ENCODE measurements around the gene SF3B6.
"Not testable (repeated sequence)": the region's sequence is repeated elsewhere in the genome, so short reads cannot be mapped to it uniquely, and the experiment has no call there.

The SF3B6 gene
- 24.5 to 53.9 (median 41.4) reads per million in 18 experiments for total RNA-seq

GRCh38 chr2:24075915-24076848 lies at the start of gene SF3B6:
TSS of gene SF3B6 (minus strand) at chr2:24076326. CDS start at chr2:24076229, 97 bp downstream.
- peak; percentile 99 for DNase-seq

GRCh38 chr2:24123922-24124580 lies 47.9 kb upstream of the SF3B6 start:
- no peak for DNase-seq

- peak; percentile 88 to 92 for DNase-seq
Observed at GRCh38 chr2:24123195-24123921, 47.2 kb upstream of the SF3B6 start, which contains the start of the genes FAM228B and PFN4. TSS of gene FAM228B (plus strand) at chr2:24123469. CDS start at chr2:24124362, 893 bp downstream. TSS of gene PFN4 (minus strand) at chr2:24123334. CDS start at chr2:24122535, 799 bp downstream.

GRCh38 chr2:24122366-24123194 lies 46.5 kb upstream of the SF3B6 start:
- DNase-seq: no peak

GRCh38 chr2:24121469-24121868 lies 45.3 kb upstream of the SF3B6 start:
- no peak for DNase-seq

GRCh38 chr2:24121066-24121465 lies 44.9 kb upstream of the SF3B6 start:
- DNase-seq: no peak

GRCh38 chr2:24117902-24118301 lies 41.8 kb upstream of the SF3B6 start:
- DNase-seq: no peak

GRCh38 chr2:24115057-24115456 lies 38.9 kb upstream of the SF3B6 start:
- no peak for DNase-seq

- no peak for DNase-seq
Observed at GRCh38 chr2:24111407-24111901, 35.3 kb upstream of the SF3B6 start.

- no peak for DNase-seq
Observed at GRCh38 chr2:24110660-24111303, 34.7 kb upstream of the SF3B6 start.

GRCh38 chr2:24109431-24109830 lies 33.3 kb upstream of the SF3B6 start:
- not testable (repeated sequence) for DNase-seq

GRCh38 chr2:24107336-24107735 lies 31.2 kb upstream of the SF3B6 start:
- no peak for DNase-seq

- DNase-seq: no peak
Observed at GRCh38 chr2:24106786-24107185, 30.7 kb upstream of the SF3B6 start.

GRCh38 chr2:24105816-24106215 lies 29.7 kb upstream of the SF3B6 start:
- DNase-seq: no peak

GRCh38 chr2:24104906-24105305 lies 28.8 kb upstream of the SF3B6 start:
- DNase-seq: no peak

GRCh38 chr2:24104110-24104650 lies 28.1 kb upstream of the SF3B6 start:
- DNase-seq: no peak

GRCh38 chr2:24102677-24103076 lies 26.6 kb upstream of the SF3B6 start:
- no peak for DNase-seq

- no peak for DNase-seq
Observed at GRCh38 chr2:24101992-24102391, 25.9 kb upstream of the SF3B6 start.

- DNase-seq: not testable (repeated sequence)
Observed at GRCh38 chr2:24100732-24101131, 24.6 kb upstream of the SF3B6 start.

GRCh38 chr2:24095171-24095677 lies 19.1 kb upstream of the SF3B6 start:
- not testable (repeated sequence) for DNase-seq

- DNase-seq: not testable (repeated sequence)
Observed at GRCh38 chr2:24093270-24093669, 17.1 kb upstream of the SF3B6 start.

Measured in inflammatory macrophage (primary cell).